HepG2 (cell line): Measurements from ENCODE around the gene PEAK3. TPM values are rescaled to one million over a fixed set of nuclear protein-coding genes. Genes with fewer than 3 reads are reported as not detected.

Source experiments
- ATF7-NPFF ChIP-seq: sonication (generic); formaldehyde crosslinking; IDR thresholded peaks from 2 replicates; pipeline ENCODE4 v1.8.1; 2023; ENCODE audit warnings: mild to moderate bottlenecking, low read depth, missing genetic modification reagents, moderate library complexity
- CSRNP2 ChIP-seq: sonication (generic); formaldehyde crosslinking; conservative IDR thresholded peaks from 2 replicates; pipeline ENCODE4 v1.8.0; 2022; ENCODE audit warnings: low read depth, missing genetic modification reagents
- JUNB ChIP-seq: sonication (generic); formaldehyde crosslinking; IDR thresholded peaks from 2 replicates; pipeline ENCODE4 v1.8.0; 2022; ENCODE audit warnings: missing genetic modification reagents, mild to moderate bottlenecking, borderline replicate concordance
- MAFK ChIP-seq, 2 experiments: IDR thresholded peaks in 1 of 2; conservative IDR thresholded peaks in 1 of 2; 2 replicates each; pipeline ENCODE4 v1.6.1; 2011; ENCODE audit warnings: improper control_type of control experiment in 2 of 2, low read length in 2 of 2
- REXO4 ChIP-seq: sonication (generic); formaldehyde crosslinking; IDR thresholded peaks from 2 replicates; pipeline ENCODE4 v1.8.0; 2022; ENCODE audit warnings: missing genetic modification reagents, mild to moderate bottlenecking, borderline replicate concordance
- SAP130 ChIP-seq: IDR thresholded peaks from 2 replicates; pipeline ENCODE4 v1.6.1; 2016; ENCODE audit warnings: low read depth
- SOX5 ChIP-seq: IDR thresholded peaks from 2 replicates; pipeline ENCODE4 v1.6.1; 2016; ENCODE audit warnings: borderline replicate concordance
- SP1 ChIP-seq, 2 experiments: fragments of 450-650 bp in 1 of 2; sonication (generic) in 1 of 2; formaldehyde crosslinking in 1 of 2; IDR thresholded peaks; 2 replicates each; pipeline versions ENCODE4 v1.4.0 to v1.6.1; 2016 to 2020; ENCODE audit warnings: missing genetic modification reagents in 1 of 2
- TRAFD1 ChIP-seq: sonication (generic); formaldehyde crosslinking; IDR thresholded peaks from 2 replicates; pipeline ENCODE4 v1.5.1; 2020; ENCODE audit warnings: missing genetic modification reagents, mild to moderate bottlenecking, borderline replicate concordance
- ZBTB40 ChIP-seq, 2 experiments: fragments of 450-650 bp in 1 of 2; sonication (generic) in 1 of 2; formaldehyde crosslinking in 1 of 2; IDR thresholded peaks; 2 replicates each; pipeline versions ENCODE4 v1.6.1 to v1.8.0; 2016 to 2022; ENCODE audit warnings: antibody characterized with exemption in 1 of 2, mild to moderate bottlenecking in 1 of 2, missing genetic modification reagents in 1 of 2
- ZNF414 ChIP-seq: sonication (generic); formaldehyde crosslinking; IDR thresholded peaks from 2 replicates; pipeline ENCODE4 v1.5.0; 2020; ENCODE audit warnings: missing genetic modification reagents
- ZNF431 ChIP-seq: sonication (generic); formaldehyde crosslinking; IDR thresholded peaks from 2 replicates; pipeline ENCODE4 v1.9.0; 2022; ENCODE audit warnings: missing genetic modification reagents, low read depth, mild to moderate bottlenecking, borderline replicate concordance
- ZSCAN21 ChIP-seq: sonication (generic); formaldehyde crosslinking; IDR thresholded peaks from 2 replicates; pipeline ENCODE4 v1.8.0; 2022; ENCODE audit warnings: mild to moderate bottlenecking, missing genetic modification reagents, moderate library complexity, borderline replicate concordance
- polyA plus RNA-seq, 8 experiments: library from polyadenylated mRNA; depleted of rRNA in 3 of 8; stranded (reverse) in 7 of 8; unstranded in 1 of 8; fragments of >200 nt; fragmentation: Illumina TruSeq in 4 of 8; extraction: Trizol in 4 of 8; gene quantifications; 2 replicates each; pipeline versions ENCODE4 v1.2.1 to v1.2.3, GENCODE V29; 2011 to 2016; ENCODE audit warnings: low read depth in 4 of 8, missing spikeins in 1 of 8, mixed read lengths in 1 of 8; ENCODE audit not compliant: insufficient read depth in 1 of 8
- total RNA-seq, 5 experiments: library from RNA; depleted of rRNA; stranded (reverse); fragments of >200 nt; fragmentation: Illumina TruSeq; extraction: Trizol; gene quantifications; 2 replicates each; pipeline ENCODE4 v1.2.3, GENCODE V29; 2016; ENCODE audit warnings: low read depth in 1 of 5

The PEAK3 gene
- total and polyA plus RNA-seq, 2 of the 13 experiments (the other 11 are each of a cell fraction or from before 2014, with no cell fraction given): not detected

DNA sequence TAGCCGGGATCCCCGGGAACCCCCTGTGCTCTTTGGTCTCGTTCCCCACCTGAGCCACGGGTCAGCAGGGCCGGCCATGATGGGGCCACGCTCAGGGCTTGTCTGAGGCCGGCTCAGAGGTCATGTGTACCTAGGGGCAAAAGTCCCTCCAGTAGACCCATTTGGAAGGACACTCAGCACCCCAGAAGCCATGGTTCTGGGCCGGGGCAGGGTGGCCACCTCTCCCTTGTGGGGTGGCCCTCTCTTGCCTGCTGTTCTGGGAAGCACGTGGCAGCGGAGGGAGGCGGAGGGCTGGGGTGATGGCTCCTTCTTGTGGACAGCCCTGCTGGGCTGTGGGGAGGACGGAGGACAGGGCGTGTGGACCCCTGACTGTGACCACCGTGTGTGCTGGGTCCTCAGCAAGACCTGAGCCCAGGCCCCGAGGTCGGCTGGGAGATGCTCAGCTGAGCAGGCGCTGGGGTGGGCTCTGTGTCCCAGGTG, 6.4 kb upstream of the PEAK3 start (continued):
- TF ChIP-seq REXO4 (CRISPR knock-in tag): no peak
- no peak for TF ChIP-seq SOX5 (CRISPR knock-in tag)
- TF ChIP-seq JUNB (CRISPR knock-in tag): no peak
- 0 out of 2 replicates have a peak, but pooled peaks have one; percentile 33 for TF ChIP-seq ZSCAN21 (CRISPR knock-in tag)
- TF ChIP-seq TRAFD1 (CRISPR knock-in tag): 0 out of 2 replicates have a peak, but pooled peaks have one; percentile 39
- TF ChIP-seq ATF7-NPFF: no peak
- no peak for TF ChIP-seq ZNF431 (CRISPR knock-in tag)
- TF ChIP-seq MAFK (conservative IDR thresholded peaks at IDR 0.05 in 1 of 2, IDR thresholded peaks at IDR 0.05 in 1 of 2; ENCODE audit: low read length in 2 of 2): no peak
- no peak for TF ChIP-seq SP1 (IDR thresholded peaks at IDR 0.05)
- TF ChIP-seq SP1 (CRISPR knock-in tag; IDR thresholded peaks at IDR 0.05): no peak
- no peak for TF ChIP-seq CSRNP2 (CRISPR knock-in tag)
- peak; percentile 66 for TF ChIP-seq SAP130 (CRISPR knock-in tag)
- no peak for TF ChIP-seq ZBTB40 (IDR thresholded peaks at IDR 0.05)
- no peak for TF ChIP-seq ZBTB40 (CRISPR knock-in tag; IDR thresholded peaks at IDR 0.05)
- 0 out of 2 replicates have a peak, but pooled peaks have one; percentile 29 for TF ChIP-seq ZNF414 (CRISPR knock-in tag)
